Heart right ventricle (tissue), 16 donors: ENCODE data around the gene ZNF8. TPM values are rescaled to one million over a fixed set of nuclear protein-coding genes. Genes with fewer than 3 reads are reported as not detected.
A peak's percentile ranks its signal among the peaks of the same experiment; 100 is the strongest.

Source experiments
- ATAC-seq, 8 donors: fragments of 200-7000 bp; cut with Tn5 transposase; one replicate each; pipeline ENCODE4 v1.9.1; 2020; ENCODE audit warnings: mild to moderate bottlenecking in 8 of 8, moderate library complexity in 8 of 8, moderate number of reproducible peaks in 1 of 8
- DNase-seq, 2 donors: peaks; one replicate each; pipeline ENCODE4 v3.0.0-alpha.2; 2020
- H3K27ac ChIP-seq, 10 donors: fragments of 200-600 bp; sonication (generic) in 2 of 10; one replicate each; pipeline versions ENCODE4 v1.5.0 to v1.8.0; 2020 to 2022; ENCODE audit warnings: mild to moderate bottlenecking in 3 of 10
- H3K27me3 ChIP-seq, 7 donors: fragments of 200-600 bp; one replicate each; pipeline ENCODE4 v1.8.0; 2021 to 2022; ENCODE audit warnings: mild to moderate bottlenecking in 2 of 7
- H3K36me3 ChIP-seq, 9 donors: fragments of 200-600 bp; sonication (generic) in 1 of 9; one replicate each; pipeline versions ENCODE4 v1.5.0 to v1.8.0; 2020 to 2022; ENCODE audit warnings: mild to moderate bottlenecking in 2 of 9
- H3K4me1 ChIP-seq, 9 donors: fragments of 200-600 bp; sonication (generic) in 1 of 9; one replicate each; pipeline versions ENCODE4 v1.5.0 to v1.8.0; 2020 to 2022; ENCODE audit warnings: mild to moderate bottlenecking in 4 of 9
- H3K4me3 ChIP-seq, 10 donors: fragments of 200-600 bp; sonication (generic) in 2 of 10; one replicate each; pipeline versions ENCODE4 v1.5.0 to v1.8.0; 2020 to 2022; ENCODE audit warnings: mild to moderate bottlenecking in 7 of 10, moderate library complexity in 2 of 10
- H3K9me3 ChIP-seq, 11 donors: fragments of 200-600 bp in 10 of 11; sonication (generic) in 2 of 11; one replicate each; pipeline versions ENCODE4 v1.5.0 to v1.8.0; 2013 to 2022; ENCODE audit warnings: mild to moderate bottlenecking in 2 of 11, control low read depth in 1 of 11, moderate library complexity in 1 of 11
- WGBS, 2 donors: extraction: QIAGEN DNeasy Blood & Tissue Kit; methylation state at CpG; one replicate each; pipeline ENCODE4 v1.1.7; 2013; ENCODE audit warnings: inconsistent platforms in 1 of 2; 5-methylcytosine and 5-hydroxymethylcytosine counted together
- intact Hi-C, 10 donors: fragments of 100-400 bp; cut with DNase I; formaldehyde crosslinking; loops; one replicate each; pipeline versions ENCODE4 v1.11.1 to v1.14.2; 2022
- polyA plus RNA-seq, 2 donors: library from polyadenylated mRNA; stranded (reverse); fragments of 200-250 nt; gene quantifications; one replicate each; pipeline ENCODE4 v1.2.3, GENCODE V29; 2013
- total RNA-seq, 10 donors: library from RNA; stranded (reverse); fragmentation: NEBNext Ultra II Directional in 3 of 10; extraction: Animal tissue kit (Norgen Biotek cat#: 25700) in 3 of 10; gene quantifications; one replicate each; pipeline versions ENCODE4 v1.2.1 to v1.2.4, GENCODE V29; 2021 to 2023
- TF ChIP-seq, protein P1 (sequence below), 9 donors: fragments of 200-600 bp; sonication (generic) in 2 of 9; IDR thresholded peaks; one replicate each; pipeline versions ENCODE4 v1.5.0 to v1.8.0; 2021 to 2022; ENCODE audit warnings: antibody characterized with exemption in 9 of 9, mild to moderate bottlenecking in 5 of 9, moderate library complexity in 1 of 9
- donor health status: Arrhythmogenic right ventricular cardiomyopathy.
- donor health status: ischemic (EF 13 %, LVEDD 7.1; RV severe dilation, severe dysfunction).
- donor health status: healthy with polysubstance abuse.
- donor health status: DM: no; HTN: yes; CAD: no.
- donor health status: DM: no; HTN: no; CAD: no.
- donor health status: ischemic (EF 25% LVEDD 6.9; RV normal size, moderate dysfunction).
- donor health status: ischemic (EF 25% LVEDD 5.7; RV mildly dilated, moderate dysfunction).
- donor health status: healthy.
- donor health status: DM: yes; HTN: yes; CAD: no.
- donor health status: Ischemic cardiomyopathy.
- donor health status: ischemic (EF 35%, LVEDD 5.7; RV mildly dilated, moderate dysfunction).
- donor health status: nonischemic (EF 11% LVEDD 7.7; RV severe dilation, severe dysfunction).
- donor health status: DM: yes; HTN: yes; CAD: no.
- donor health status: PGD.
- donor health status: ischemic (EF 29% LVEDD 5.4; RV normal size, mild dysfunction).
- donor health status: nonischemic (EF 23%, LVEDD 6.1; RV moderate dilation, normal function).

The ZNF8 gene
- total and polyA plus RNA-seq, 12 donors, result 1.4 to 6.2 (median 5.3) TPM

- Histone ChIP-seq H3K27me3 (no peaks in the 10 kb centered on the region), H3K27ac (no peak overlapping the region), H3K4me3 (no peak overlapping the region), H3K36me3 (peaks cover 0 to 57% (median 21%) of the 10 kb centered on the region in 9 donors), H3K4me1 (no peaks in the 10 kb centered on the region), H3K9me3 (no peaks in the 10 kb centered on the region)
- TF ChIP-seq, protein P1, sequence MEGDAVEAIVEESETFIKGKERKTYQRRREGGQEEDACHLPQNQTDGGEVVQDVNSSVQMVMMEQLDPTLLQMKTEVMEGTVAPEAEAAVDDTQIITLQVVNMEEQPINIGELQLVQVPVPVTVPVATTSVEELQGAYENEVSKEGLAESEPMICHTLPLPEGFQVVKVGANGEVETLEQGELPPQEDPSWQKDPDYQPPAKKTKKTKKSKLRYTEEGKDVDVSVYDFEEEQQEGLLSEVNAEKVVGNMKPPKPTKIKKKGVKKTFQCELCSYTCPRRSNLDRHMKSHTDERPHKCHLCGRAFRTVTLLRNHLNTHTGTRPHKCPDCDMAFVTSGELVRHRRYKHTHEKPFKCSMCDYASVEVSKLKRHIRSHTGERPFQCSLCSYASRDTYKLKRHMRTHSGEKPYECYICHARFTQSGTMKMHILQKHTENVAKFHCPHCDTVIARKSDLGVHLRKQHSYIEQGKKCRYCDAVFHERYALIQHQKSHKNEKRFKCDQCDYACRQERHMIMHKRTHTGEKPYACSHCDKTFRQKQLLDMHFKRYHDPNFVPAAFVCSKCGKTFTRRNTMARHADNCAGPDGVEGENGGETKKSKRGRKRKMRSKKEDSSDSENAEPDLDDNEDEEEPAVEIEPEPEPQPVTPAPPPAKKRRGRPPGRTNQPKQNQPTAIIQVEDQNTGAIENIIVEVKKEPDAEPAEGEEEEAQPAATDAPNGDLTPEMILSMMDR (IDR thresholded peaks at IDR 0.05), result no peak
- ATAC-seq (no peak), DNase-seq (no peak)
- intact Hi-C loops, result loop anchor here in 1 of 10 donors (10.0 kb wide), 1 partner anchor 133 kb away; the partner anchor contains the start of gene ZNF274
- WGBS, 2 donors, result 82 to 84% methylated on average over 4 of the region's 4 CpGs
Measured at GRCh38 chr19:58318297-58318696, 39.5 kb downstream of the ZNF8 start.

GRCh38 chr19:58319241-58319640 lies 40.5 kb downstream of the ZNF8 start:
- peak in 1 of 8 donors; percentile 20 for ATAC-seq
- no peak for DNase-seq
- Histone ChIP-seq H3K9me3 (no peaks in the 10 kb centered on the region), H3K27me3 (no peaks in the 10 kb centered on the region), H3K4me3 (no peak overlapping the region), H3K36me3 (peaks cover 0 to 48% (median 14%) of the 10 kb centered on the region in 9 donors), H3K4me1 (no peaks in the 10 kb centered on the region), H3K27ac (no peak overlapping the region)
- 91 to 92% methylated on average over 10 of the region's 10 CpGs for WGBS, 2 donors
- intact Hi-C loops, result loop anchor here in 1 of 10 donors (10.0 kb wide), 1 partner anchor 134 kb away; the partner anchor contains the start of gene ZNF274
- TF ChIP-seq, protein P1 (IDR thresholded peaks at IDR 0.05), result no peak

GRCh38 chr19:58325311-58326022 lies 46.7 kb downstream of the ZNF8 start:
- intact Hi-C loops, result loop anchor here in 2 of 10 donors (2.0 to 5.0 kb wide), 2 partner anchors 61 to 143 kb away; partner anchors contain the start of genes RPS5 (in 1 of the 2) and ZNF274 (in 1 of the 2)
- peak overlapping the region in 6 of 10 donors; percentile 64 to 79 (median 75) for H3K4me3 ChIP-seq
- no peak for DNase-seq
- H3K4me1 ChIP-seq, result peaks cover 10 to 32% (median 26%) of the 10 kb centered on the region in 9 donors
- no peaks in the 10 kb centered on the region for H3K27me3 ChIP-seq
- no peaks in the 10 kb centered on the region for H3K9me3 ChIP-seq
- 93% methylated on average over 6 of the region's 6 CpGs for WGBS, 2 donors
- ATAC-seq, result no peak
- H3K36me3 ChIP-seq, result peaks cover 0 to 14% (median 0%) of the 10 kb centered on the region in 9 donors
- TF ChIP-seq, protein P1 (IDR thresholded peaks at IDR 0.05), result no peak
- no peak overlapping the region for H3K27ac ChIP-seq

DNA sequence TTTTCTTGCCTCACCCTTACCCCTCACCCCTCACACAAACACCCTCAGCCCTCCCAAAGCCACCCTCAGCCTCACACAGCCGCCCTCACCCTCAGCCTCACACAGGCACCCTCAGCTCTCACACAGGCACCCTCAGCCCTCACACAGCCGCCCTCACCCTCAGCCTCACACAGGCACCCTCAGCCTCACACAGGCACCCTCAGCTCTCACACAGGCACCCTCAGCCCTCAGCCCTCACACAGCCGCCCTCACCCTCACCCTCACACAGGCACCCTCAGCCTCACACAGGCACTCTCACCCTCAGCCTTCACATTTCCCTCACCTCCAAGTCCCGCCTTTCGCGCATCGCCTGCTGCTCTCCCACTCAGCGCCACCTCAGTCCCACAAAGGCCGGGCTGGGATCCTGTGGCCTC lies 47.8 kb downstream of the ZNF8 start:
- ATAC-seq, result peak in 6 of 8 donors; percentile 1 to 63 (median 16)
- DNase-seq, result no peak
- no peaks in the 10 kb centered on the region for H3K27me3 ChIP-seq
- peak overlapping the region; percentile 52 to 79 (median 71) for H3K4me3 ChIP-seq
- intact Hi-C loops, result loop anchor here in 2 of 10 donors (2.0 to 5.0 kb wide), 2 partner anchors 60 to 144 kb away; partner anchors contain the start of genes RPS5 (in 1 of the 2) and ZNF274 (in 1 of the 2)
- TF ChIP-seq, protein P1 (IDR thresholded peaks at IDR 0.05), result no peak
- H3K27ac ChIP-seq, result peak overlapping the region in 9 of 10 donors; percentile 83 to 96 (median 93)
- peaks cover 10 to 33% (median 26%) of the 10 kb centered on the region in 9 donors for H3K4me1 ChIP-seq
- WGBS, 2 donors, result 3 to 6% methylated on average over 9 of the region's 9 CpGs
- peaks cover 0 to 14% (median 0%) of the 10 kb centered on the region in 9 donors for H3K36me3 ChIP-seq
- no peaks in the 10 kb centered on the region for H3K9me3 ChIP-seq
